MCF 10A (cell line): Measurements from ENCODE around the gene MUC20. TPM values are rescaled to one million over a fixed set of nuclear protein-coding genes. Genes with fewer than 3 reads are reported as not detected.
"Not testable (repeated sequence)": the region's sequence is repeated elsewhere in the genome, so short reads cannot be mapped to it uniquely, and the experiment has no call there.

Experiments
- BruUV-seq: library from RNA; stranded (reverse); fragments of 400-500 nt; replicated peaks from 2 replicates; lab custom pipeline; 2021; lab: Mats Ljungman, UMichigan
- CTCF ChIA-PET: fragments of 300-600 bp; sonication (Branson Sonifier 250); formaldehyde crosslinking; extraction: SDS; loops from one replicate; lab custom pipeline; 2021; ENCODE audit warnings: antibody characterized with exemption, inconsistent platforms; lab: Yijun Ruan, JAX
- POLR2A ChIA-PET: fragments of 300-600, 350-650 bp; sonication (Branson Sonifier 250); formaldehyde crosslinking; extraction: SDS; loops from one replicate; lab custom pipeline; 2020; ENCODE audit warnings: antibody characterized with exemption, inconsistent platforms; lab: Yijun Ruan, JAX
- DNase-seq: peaks from one replicate; pipeline ENCODE4 v3.0.0-alpha.2; 2018; ENCODE audit not compliant: unreplicated experiment
- H3K27ac Mint-ChIP-seq: one replicate; pipeline ENCODE4 v1.8.0; 2022; ENCODE audit warnings: mild to moderate bottlenecking, low read depth, mixed read lengths; ENCODE audit not compliant: unreplicated experiment
- H3K27me3 Mint-ChIP-seq: one replicate; pipeline ENCODE4 v1.8.0; 2022; ENCODE audit warnings: mixed read lengths; ENCODE audit not compliant: insufficient read depth, unreplicated experiment
- H3K36me3 Mint-ChIP-seq: one replicate; pipeline ENCODE4 v1.8.0; 2022; ENCODE audit warnings: mild to moderate bottlenecking, moderate library complexity, mixed read lengths; ENCODE audit not compliant: insufficient read depth, unreplicated experiment
- H3K4me1 Mint-ChIP-seq: one replicate; pipeline ENCODE4 v1.8.0; 2022; ENCODE audit warnings: mixed read lengths; ENCODE audit not compliant: insufficient read depth, unreplicated experiment
- H3K4me3 Mint-ChIP-seq: one replicate; pipeline ENCODE4 v1.8.0; 2022; ENCODE audit warnings: mild to moderate bottlenecking, moderate library complexity, mixed read lengths; ENCODE audit not compliant: unreplicated experiment
- H3K9me3 Mint-ChIP-seq: one replicate; pipeline ENCODE4 v1.8.0; 2022; ENCODE audit warnings: mixed read lengths; ENCODE audit not compliant: unreplicated experiment
- CTCF ChIP-seq: fragments of 200-600 bp; IDR thresholded peaks from one replicate; pipeline ENCODE4 v1.8.0; 2022; ENCODE audit warnings: antibody characterized with exemption, mild to moderate bottlenecking; ENCODE audit not compliant: unreplicated experiment
- intact Hi-C: fragments of 100-400 bp; cut with micrococcal nuclease; formaldehyde crosslinking; loops from 2 replicates; pipeline ENCODE4 v1.14.1; 2022
- total RNA-seq: library from RNA; stranded (reverse); gene quantifications from 2 replicates; pipeline ENCODE4 v1.2.3, GENCODE V29; 2022

The MUC20 gene
- total RNA-seq, 1 experiment from 2014 or later: 2.3 TPM

DNA sequence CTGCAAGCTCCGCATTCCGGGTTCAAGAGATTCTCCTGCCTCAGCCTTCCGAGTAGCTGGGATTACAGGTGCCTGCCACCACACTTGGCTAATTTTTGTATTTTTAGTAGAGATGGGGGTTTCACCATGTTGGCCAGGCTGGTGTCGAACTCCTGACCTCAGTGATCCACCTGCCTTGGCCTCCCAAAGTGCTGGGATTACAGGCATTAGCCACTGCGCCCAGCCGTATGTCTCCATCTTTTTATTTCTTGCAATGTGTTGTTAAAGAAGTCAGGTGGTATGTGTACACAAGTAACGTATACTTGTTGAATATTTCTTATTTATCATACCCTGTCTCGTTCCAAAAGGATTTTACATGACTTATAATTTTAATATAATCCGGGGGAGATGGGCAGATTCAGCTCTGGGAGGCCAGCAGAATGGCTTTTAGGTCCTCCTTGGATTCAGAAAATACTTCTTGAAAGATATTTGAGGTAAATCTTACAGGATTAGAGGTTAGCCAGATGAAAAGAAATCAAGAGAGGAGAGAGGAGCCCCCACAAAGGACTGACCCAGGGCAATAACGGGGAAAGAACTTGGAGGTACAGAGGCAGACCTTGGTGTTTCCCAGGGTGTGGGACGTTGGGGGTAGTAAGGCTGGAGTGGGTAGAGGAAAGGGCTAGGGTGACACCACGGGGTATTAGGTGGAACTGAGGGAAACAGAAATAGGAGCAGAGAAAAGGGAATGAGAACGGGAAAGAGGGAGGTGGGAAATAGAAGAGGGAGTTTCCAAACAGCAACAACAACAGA, 27.2 kb upstream of the MUC20 start:
- Mint-ChIP-seq H3K36me3 (peaks cover 46% of the 10 kb centered on the region), H3K4me3 (no peak overlapping the region), H3K27ac (no peak overlapping the region), H3K27me3 (no peaks in the 10 kb centered on the region), H3K4me1 (peaks cover 13% of the 10 kb centered on the region), H3K9me3 (no peaks in the 10 kb centered on the region)
- POLR2A ChIA-PET: no interaction called here
- CTCF ChIA-PET: no interaction called here
- DNase-seq: no peak
- intact Hi-C loops: no loop called here
- TF ChIP-seq CTCF: no peak
- no TSS peak for BruUV-seq

- CTCF ChIA-PET, H3K9me3 Mint-ChIP-seq, intact Hi-C loops, BruUV-seq, H3K4me3 Mint-ChIP-seq, POLR2A ChIA-PET, H3K27me3 Mint-ChIP-seq, H3K27ac Mint-ChIP-seq, DNase-seq: not testable (repeated sequence)
- peaks cover 46% of the 10 kb centered on the region for H3K36me3 Mint-ChIP-seq
- H3K4me1 Mint-ChIP-seq: peaks cover 15% of the 10 kb centered on the region
Observed at GRCh38 chr3:195694217-195695076, 26.3 kb upstream of the MUC20 start.

GRCh38 chr3:195696632-195697278, 24.0 kb upstream of the MUC20 start:
- TF ChIP-seq CTCF: no peak
- Mint-ChIP-seq H3K36me3 (peaks cover 36% of the 10 kb centered on the region), H3K9me3 (no peaks in the 10 kb centered on the region), H3K4me1 (peaks cover 15% of the 10 kb centered on the region), H3K4me3 (no peak overlapping the region), H3K27ac (no peak overlapping the region), H3K27me3 (no peaks in the 10 kb centered on the region)
- no peak for DNase-seq
- intact Hi-C loops: no loop called here
- CTCF ChIA-PET: no interaction called here
- no TSS peak for BruUV-seq
- POLR2A ChIA-PET: no interaction called here

DNA sequence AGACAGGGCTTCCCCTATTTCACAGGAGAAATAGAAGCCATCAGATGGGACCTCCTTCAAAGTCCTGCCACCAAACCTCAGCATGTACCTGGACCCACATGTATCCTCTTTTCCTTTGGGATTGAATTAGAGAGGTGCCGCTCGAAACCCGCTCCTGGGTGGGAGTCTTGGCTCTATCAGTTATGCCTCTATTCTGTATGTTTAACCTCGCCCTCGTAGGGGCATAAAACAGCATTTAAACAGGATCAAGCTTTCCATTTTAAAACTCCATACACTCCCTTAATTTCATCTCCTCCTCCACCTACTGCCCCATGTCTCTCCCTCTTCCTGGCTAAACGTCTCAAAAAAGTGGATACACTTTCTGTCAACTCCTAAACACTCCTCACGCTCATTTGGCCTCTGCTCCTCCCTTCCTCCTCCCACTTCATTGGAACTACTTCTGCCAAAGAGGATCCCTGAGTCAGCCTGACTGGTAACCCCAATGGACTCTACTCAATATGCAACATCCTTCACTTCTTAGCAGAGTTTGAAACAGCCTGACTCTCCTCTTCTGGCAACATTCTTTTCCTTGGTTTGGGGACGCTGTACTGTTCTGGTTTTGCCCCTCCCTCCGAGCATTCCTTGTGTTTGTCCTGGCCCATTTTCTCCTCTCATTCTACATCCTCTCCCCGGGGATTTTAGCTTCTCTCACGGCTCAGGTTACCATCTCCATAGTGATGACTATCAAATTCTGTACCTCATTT, 23.0 kb upstream of the MUC20 start:
- peak; percentile 91 for DNase-seq
- POLR2A ChIA-PET: interaction anchor here (0.6 kb wide), 1 partner anchor 1431 kb away, joined by 3 read pairs; no protein-coding TSS in a partner anchor
- Mint-ChIP-seq H3K9me3 (no peaks in the 10 kb centered on the region), H3K4me1 (peaks cover 15% of the 10 kb centered on the region), H3K4me3 (no peak overlapping the region), H3K27ac (no peak overlapping the region), H3K27me3 (no peaks in the 10 kb centered on the region), H3K36me3 (peaks cover 27% of the 10 kb centered on the region)
- no peak for TF ChIP-seq CTCF
- intact Hi-C loops: no loop called here
- BruUV-seq: no TSS peak
- CTCF ChIA-PET: interaction anchor here (1.0 kb wide), 1 partner anchor 145 kb away, joined by 5 read pairs; no protein-coding TSS in a partner anchor
